ENCODE results near the gene TRIML1.

Gene TRIML1, protein sequence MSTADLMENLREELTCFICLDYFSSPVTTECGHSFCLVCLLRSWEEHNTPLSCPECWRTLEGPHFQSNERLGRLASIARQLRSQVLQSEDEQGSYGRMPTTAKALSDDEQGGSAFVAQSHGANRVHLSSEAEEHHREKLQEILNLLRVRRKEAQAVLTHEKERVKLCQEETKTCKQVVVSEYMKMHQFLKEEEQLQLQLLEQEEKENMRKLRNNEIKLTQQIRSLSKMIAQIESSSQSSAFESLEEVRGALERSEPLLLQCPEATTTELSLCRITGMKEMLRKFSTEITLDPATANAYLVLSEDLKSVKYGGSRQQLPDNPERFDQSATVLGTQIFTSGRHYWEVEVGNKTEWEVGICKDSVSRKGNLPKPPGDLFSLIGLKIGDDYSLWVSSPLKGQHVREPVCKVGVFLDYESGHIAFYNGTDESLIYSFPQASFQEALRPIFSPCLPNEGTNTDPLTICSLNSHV

DNA sequence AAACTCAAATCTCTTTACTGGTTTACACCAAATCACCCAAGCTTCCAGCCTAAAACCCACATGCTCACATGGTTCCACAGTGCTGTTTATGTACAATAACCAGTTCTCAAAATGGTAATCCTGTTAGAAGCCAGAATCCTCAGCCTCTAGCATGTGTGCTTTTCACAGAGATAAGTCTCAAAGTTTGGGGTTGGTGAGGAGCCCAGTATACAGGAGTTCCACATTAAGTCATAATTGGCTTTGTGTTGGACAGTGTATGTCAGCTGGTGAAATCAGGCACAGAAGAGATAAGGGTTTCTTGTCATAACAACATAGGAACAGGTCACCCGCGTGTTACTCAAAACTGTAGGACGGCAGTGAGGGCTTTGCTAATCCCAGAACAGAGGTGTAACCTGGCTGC is at the start of gene TRIML1:
TSS of gene TRIML1 (plus strand) at position 301 of the 400 bp plus-strand sequence. CDS start 118 bp downstream, outside the sequence.
- DNase-seq (ENCODE audit: low read depth in 2 of 2): no peak

DNA sequence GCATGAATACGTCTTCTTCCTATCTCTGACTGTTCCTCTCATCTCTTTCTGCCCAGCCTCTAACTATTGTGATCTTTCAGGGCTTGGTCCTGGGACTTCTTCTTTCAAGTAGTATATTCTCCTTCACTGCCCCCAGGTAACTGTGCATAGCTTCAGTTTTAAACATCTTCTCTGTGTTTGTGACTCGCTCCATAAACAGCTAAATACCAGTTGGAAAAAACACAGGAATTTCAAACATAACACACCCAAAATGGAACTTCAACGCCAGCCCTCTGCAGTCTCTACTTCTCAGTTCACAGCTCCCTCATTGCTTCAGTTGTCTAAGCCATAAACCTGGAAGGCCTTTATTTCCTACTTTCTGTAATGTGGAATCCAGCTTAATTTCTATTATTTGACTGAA is 46.4 kb upstream of the TRIML1 start:
- no peak for DNase-seq (ENCODE audit: low read depth in 2 of 2)

DNA sequence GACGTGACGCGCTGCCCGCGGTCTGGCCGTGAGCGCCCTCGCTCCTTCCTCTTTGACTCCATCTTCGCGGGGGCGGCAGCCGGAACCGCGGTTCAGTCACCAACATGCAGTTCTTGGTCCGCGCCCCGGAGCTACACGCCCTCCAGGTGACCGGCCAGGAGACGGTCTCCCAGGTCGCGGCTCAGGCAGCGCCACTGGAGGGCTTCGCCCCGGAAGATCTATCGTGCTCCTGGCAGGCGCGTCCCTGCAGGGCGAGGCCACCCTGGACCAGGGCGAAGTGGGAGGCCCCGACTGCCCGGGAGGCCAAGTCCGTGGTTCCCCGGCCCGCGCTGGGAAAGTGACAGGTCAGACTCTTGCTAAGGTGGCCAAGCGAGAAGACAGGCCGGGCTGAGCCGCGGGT is 32.8 kb upstream of the TRIML1 start:
- DNase-seq (ENCODE audit: low read depth in 2 of 2): no peak

DNA sequence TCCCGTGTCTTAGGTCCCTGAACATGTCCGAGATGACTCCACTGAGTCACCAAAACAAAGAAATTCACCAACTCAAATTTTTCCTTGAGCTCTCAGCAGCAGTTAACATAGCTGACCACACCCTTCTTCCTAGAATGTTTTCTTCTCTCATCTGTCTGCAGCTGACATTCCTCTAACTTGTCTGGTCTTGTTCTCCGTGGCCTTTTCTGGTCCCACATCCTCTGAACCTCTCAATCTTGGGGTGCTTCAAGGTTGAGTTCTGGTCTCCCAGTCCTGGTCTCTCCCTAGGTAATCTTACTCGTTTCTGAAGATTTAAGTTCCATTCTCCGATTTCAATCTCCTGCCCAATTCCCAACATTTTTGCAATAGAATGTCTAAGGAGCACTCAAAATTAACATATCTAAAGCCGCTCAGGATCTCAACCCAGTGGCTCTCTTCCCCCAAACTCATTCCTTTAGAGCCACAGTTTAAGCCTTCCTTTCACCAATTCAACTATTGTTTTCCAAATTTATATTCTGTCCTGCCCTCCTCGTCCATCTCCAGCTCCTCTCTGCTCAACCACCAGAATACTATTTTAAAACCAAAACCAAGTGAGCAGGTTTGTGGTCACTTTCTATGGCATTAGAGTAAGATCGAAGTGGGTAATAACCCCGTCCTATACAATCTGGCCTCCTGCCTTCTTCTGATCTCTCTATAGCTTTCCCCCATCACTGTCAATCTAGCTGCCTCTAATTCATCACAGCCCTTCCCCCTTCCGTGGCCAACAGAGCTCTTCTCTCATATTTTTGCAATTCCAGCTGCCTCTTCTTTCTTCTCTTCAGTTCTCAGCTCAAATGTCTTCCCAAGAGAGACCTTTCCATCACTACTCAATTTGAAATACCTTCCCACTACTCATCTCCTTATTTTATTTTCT is 31.1 kb upstream of the TRIML1 start:
- DNase-seq (ENCODE audit: low read depth in 2 of 2): no peak

DNA sequence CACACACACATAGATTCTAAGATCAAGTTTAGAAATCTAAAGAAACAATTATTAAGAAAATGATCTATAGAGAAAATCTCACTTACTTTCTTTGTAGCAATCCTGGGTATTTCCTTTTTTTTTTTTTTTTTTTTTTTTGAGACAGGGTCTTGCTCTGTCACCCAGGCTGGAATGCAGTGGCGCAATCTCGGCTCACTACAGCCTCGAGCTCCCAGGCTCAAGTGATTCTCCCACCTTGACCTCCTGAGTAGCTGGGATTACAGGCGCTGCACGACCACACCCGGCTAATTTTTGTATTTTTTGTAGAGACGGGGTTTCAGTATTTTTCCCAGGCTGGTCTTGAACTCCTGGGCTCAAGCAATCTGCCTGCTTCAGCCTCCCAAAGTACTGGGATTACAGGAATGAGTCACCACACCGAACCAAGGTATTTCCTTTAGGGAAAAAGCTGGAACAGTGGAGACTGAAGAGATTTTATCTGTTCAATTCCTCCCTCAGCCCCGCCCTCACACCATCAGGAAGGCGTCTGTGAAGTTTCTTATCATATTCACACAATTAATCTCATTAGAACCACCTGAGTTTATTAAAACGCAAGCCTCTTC is 30.0 kb upstream of the TRIML1 start, which contains the start of gene TRIML2:
TSS of gene TRIML2 (minus strand) at position 447 of the 599 bp plus-strand sequence. CDS start 4,235 bp downstream, outside the sequence.
- no peak for DNase-seq (ENCODE audit: low read depth in 2 of 2)

DNA sequence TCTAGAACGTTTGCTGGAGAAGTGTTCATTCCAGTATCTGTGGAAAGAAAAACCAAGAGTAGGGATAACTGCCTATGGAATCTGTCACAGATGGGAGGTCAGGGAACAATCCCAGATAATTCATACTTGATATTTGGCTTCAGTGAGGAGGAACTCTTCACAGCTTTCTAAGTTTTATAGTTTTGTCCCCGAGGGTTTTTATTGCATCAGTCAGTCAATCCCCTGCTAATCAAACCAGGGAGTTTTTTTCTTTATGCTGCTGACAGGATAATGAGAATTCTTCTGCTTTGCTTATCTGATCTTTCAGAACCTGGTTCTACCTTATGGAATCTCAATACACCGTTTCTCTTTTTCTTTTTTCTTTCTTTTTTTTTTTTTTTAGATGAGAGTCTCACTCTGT is 29.2 kb upstream of the TRIML1 start:
- no peak for DNase-seq (ENCODE audit: low read depth in 2 of 2)

DNA sequence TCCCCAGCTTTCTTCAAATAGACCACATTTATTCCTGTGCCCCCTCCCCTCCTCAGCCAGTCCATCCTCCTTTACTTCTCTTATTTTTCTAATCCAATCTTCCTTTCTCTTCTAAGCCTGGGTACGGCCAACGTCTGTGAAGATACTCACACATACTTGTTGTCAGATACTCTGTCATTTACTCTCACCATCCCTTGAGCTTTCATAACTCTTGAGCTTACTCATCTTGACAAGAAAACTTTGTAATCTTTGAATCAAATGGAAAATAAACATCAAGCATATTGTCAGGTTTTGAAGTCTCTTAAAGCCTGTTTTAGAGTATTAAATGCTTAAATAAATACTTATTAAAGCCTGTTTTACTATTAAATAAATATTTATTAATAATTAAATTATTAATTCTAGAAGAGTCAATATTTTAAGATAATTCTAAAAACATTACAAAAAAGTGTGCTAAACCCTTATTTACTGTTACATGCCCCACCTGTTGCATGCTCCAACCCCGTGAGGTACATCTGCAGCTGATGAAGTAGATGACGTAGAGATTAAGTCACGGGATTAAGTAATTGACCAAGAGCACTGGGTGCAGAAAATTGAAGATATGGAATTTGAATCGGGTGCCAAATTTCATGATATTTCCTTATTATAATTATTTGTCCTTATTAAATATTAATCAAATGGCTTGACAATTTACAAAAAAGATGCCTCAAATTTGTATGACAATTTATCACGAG is 28.3 kb upstream of the TRIML1 start:
- DNase-seq (ENCODE audit: low read depth in 2 of 2): no peak

DNA sequence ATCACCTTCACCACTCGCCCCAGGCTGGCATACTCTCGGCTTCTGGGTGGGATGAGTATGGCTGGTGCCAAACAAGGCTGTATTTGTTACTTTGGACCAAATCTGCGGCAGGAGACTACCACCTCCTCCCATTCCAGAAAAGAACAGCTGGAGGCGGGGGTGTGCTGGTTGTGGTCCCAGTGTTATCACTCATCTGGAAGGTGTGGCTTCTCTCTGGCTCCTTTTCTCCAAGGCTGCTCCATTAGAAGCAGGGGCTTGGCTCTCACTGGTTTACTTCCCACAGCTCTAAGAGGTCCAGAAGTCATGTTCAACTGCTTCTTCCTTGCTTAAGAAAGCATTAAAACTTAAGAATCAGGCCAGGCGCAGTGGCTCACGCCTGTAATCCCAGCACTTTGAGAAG is 27.3 kb upstream of the TRIML1 start:
- DNase-seq (ENCODE audit: low read depth in 2 of 2): no peak

DNA sequence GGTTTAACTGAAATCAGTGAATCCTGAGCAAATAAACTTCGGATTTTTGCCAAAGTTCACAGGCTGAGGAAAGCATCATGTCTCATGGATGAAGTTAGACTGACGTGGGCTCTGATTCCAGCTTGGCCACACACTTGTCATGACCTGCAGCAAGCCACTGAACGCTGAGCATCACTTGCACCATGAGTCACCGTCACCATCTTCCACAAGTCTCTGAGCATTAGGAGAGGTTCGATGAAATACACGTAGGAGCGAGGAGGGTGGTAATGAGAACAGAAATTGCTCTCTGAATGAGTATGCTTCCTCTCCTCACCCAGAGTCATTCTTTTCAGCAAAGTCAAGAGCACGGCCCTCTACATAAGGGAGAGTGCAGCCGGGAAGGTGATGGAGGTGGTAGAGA is 26.1 kb upstream of the TRIML1 start:
- DNase-seq (ENCODE audit: low read depth in 2 of 2): no peak

DNA sequence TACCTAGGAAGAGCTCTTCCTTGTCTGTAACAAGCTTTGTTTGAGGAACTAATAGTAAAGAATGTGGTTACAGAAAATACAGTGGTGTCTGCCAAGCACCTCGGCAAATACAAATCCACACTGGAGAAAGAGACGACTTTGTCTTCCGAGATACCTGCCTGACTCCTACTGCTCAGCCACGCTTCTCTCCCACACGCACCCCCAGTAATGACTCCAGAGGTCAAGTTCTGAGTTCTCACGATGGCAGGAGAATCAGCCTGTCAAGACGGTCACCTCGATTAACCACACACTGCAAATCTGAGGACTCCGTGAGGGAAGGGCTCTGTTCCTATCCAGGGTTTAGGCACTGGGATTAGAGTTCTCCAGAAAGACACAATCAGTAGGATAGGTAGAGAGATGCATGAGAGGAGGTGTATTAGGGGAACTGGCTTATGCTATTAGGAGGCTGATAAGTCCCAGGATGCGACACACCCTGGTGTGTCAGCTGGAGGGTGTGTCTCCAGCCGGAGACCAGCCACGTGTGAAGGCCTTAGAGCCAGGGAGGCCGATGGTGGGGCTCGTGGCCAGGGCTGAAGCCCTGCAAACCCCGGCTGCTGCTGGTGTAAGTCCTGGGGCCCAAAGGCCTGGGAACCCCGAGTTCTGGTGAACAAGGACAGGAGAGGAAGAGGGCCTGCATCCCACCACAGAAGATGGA is 21.5 kb upstream of the TRIML1 start:
- DNase-seq (ENCODE audit: low read depth in 2 of 2): no peak

DNA sequence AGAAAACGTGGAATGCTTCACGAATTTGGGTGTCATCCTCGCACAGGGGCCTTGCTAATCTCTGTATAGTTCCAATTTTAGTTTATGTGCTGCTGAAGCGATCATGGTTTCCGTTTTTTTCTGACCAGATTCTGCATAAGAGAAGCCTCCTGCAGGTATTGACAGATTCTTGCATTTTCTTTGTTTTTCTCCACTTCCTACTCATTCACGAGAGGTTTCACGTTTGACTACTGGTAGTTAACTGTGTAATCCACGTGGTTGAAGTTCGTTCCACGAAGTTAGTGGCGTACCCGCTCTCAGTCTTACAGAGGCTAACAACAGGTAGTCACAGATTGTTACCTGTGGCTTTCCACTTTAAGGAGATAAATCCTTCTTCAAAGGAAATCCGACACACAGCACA is 17.7 kb upstream of the TRIML1 start:
- no peak for DNase-seq (ENCODE audit: low read depth in 2 of 2)

DNA sequence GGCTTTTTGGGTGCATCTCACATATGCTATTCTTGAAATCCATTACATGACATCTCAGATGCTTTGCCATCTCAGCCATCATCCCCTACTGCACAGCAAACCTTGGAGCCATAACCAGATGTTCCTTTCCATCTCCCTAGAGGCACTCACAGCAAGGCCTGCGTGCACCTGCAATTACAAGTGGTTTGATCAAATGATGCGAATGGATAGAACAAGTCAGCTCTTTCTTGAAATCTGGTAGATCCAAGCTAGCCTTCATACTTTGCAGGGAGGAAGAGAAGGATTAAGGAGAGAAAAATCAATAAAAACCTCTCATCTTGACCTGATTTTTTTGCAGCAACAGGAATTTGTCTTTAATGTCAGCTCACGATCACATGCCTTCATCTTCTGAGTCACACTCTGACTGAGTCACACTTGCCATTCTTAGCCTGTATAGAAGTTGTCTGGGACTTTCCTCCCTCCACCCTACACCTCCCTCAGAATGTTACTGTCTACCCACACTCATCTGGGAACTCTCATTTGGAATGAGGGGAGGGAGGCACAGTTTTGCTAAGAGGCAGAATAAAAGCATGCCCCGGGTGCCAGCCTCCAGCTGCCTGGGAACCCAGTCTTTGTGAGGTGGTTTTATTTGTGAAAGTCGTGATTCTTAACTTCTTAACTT is 11.9 kb upstream of the TRIML1 start:
- DNase-seq (ENCODE audit: low read depth in 2 of 2): no peak

DNA sequence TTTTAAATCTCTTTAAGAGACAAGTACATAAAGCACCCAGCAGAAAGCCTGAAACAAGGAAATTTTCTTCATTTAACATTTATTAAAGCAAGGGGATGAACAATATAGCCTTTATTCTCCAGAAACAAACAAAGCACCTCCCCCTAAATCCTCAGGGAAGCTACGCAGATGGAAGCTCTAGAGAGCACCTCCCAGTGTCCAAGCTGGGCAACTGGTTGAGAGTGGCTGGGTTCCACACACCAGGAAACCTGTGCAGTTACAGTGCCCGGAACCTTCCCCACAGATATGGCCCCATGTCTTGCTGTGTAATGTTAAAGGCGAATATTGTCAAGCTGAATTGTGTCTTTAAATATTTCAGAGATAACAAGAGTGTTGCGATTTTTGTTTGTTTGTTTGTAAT is 8.9 kb upstream of the TRIML1 start:
- no peak for DNase-seq (ENCODE audit: low read depth in 2 of 2)

DNA sequence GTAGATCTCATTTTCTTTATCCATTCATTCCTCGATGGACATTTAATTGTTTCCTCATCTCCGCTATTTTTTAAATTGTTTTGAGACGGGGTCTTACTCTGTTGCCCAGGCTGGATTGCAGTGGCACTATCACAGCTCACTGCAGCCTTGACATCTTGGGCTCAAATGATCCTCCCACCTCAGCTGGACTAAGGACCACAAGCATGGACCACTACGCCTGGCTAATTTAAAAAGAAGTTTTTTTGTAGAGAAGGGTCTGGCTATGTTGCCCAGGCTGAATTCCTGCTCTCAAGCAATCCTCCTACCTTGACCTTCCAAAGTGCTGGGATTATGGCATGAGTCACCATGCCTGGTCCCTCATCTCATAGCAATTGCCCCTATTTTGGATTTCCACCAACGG is 7.0 kb upstream of the TRIML1 start:
- DNase-seq (ENCODE audit: low read depth in 2 of 2): no peak

DNA sequence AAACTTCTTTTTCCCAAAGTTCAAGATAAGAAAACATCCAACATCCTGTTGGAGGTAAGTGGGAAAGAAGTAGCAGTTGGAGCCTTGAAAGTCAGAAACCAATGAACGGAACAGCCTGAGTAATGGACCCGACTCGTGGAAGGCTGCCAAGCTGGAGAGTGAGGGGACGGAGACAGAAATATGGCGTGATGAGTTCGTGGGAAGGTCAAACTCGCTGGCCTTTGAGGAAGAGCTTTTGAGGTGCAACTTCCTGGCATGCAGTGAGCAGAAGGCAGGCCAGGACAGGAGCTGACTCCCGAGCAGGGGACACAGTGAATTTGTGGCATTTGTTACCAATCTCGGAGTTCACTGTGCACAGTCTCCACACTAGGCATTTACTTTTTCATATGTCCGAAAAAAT is 1.0 kb upstream of the TRIML1 start:
- no peak for DNase-seq (ENCODE audit: low read depth in 2 of 2)

DNA sequence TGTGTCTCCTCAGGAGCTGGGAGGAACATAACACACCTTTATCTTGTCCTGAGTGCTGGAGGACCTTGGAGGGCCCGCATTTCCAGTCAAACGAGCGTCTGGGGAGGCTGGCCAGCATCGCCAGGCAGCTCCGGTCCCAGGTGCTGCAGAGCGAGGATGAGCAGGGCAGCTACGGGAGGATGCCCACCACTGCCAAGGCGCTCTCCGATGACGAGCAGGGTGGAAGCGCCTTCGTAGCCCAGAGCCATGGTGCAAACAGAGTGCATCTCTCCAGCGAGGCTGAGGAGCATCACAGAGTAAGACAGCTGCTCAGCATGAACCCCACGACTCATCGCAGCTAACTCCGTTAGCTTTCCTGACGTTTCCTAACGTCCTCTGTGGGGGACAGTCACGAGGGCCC is 430 bp downstream of the TRIML1 start:
- DNase-seq (ENCODE audit: low read depth in 2 of 2): no peak

DNA sequence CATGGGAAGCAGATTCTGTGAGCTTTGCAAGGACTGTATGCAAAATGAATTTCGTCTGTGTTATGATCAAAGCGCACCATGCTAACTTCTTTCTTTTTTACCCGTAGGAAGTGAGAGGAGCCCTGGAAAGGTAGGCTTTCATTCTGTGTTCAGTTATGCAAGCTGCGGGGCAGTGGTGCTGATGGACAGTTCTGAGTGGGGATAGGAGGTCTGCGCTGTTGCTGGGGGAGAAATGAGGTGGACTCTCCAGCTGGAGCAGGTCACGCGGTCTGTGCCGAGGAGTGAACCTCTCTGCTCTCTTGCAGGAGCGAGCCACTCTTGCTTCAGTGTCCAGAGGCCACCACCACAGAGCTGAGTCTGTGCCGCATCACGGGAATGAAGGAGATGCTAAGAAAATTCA is 4.5 kb downstream of the TRIML1 start:
- DNase-seq (ENCODE audit: low read depth in 2 of 2): no peak

DNA sequence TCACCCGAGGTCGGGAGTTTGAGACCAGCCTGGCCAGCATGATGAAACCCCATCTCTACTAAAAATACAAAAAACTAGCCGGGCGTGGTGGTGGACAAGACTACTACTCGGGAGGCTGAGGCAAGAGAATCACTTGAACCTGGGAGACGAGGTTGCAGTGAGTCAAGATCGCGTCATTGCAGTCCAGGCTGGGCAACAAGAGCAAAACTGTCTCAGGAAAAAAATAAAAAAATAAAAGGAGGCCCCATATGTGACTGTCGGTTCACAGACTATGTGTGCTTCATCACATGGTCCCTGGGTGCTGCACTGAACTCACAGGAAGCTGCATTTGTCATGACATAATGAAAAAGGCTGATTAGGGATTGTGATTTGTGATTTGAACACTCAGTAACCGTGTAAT is 6.4 kb downstream of the TRIML1 start:
- no peak for DNase-seq (ENCODE audit: low read depth in 2 of 2)

DNA sequence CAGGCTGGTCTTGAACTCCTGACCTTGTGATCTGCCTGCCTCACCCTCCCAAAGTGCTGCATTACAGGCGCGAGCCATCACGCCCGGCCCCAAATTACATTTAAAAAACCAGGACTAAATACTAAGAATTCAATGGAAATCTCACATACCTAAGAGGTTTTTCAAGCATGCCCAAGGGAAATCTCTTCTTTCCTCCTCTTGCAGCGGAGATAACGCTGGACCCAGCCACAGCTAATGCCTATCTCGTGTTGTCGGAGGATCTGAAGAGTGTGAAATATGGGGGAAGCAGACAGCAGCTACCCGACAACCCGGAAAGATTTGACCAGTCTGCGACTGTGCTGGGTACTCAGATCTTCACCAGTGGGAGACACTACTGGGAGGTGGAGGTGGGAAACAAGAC is 7.4 kb downstream of the TRIML1 start:
- DNase-seq (ENCODE audit: low read depth in 2 of 2): no peak

DNA sequence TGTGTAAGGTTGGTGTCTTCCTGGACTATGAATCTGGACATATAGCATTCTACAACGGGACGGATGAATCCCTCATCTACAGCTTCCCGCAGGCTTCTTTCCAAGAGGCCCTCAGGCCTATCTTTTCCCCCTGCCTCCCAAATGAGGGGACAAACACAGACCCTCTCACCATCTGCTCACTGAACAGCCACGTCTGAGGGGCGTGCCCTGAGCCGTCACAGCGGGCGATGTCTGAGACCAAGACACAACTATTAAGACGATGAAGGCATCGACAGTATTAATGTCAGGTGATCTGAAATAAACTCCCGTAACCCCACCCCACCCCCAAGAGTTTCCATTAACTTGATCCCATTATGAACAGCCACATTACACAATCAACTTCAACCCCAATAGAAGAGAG is 7.9 kb downstream of the TRIML1 start:
- DNase-seq (ENCODE audit: low read depth in 2 of 2): no peak

Data from stimulated activated CD8-positive, alpha-beta memory T cell treated with anti-CD3 and anti-CD28 coated beads, Interleukin-2, amount 100 ng/mL, for 48 hours (primary cell).